GM12892 (cell line): Measurements from ENCODE around the gene CRISPLD2.

Source experiments
- POLR2A ChIP-seq: IDR thresholded peaks from 2 replicates; pipeline ENCODE4 v1.6.1; 2011; ENCODE audit warnings: low read depth, low read length, control low read depth
- POLR2AphosphoS5 ChIP-seq: IDR thresholded peaks from 2 replicates; pipeline ENCODE4 v1.6.1; 2011; ENCODE audit warnings: low read depth, low read length, control low read depth

DNA sequence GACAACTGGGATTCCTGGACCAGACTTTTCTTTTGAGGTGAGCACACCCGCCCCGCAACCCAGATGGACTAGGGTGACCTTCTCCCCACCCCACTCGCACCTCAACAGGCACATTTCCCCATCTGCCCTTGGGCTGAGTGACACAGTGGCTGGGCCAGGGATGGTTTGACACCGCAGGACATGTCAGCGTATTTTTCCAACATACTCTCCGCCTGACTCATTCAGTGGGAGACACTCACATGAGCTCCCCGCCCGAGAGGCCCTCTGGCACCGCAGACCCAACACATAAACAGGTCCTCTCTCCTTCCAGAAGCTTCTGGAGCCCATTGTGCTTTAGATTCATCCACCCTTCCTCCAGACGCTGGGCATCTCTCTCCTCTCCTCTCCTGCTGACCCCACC is 122.1 kb downstream of the CRISPLD2 start:
- TF ChIP-seq POLR2AphosphoS5 (no peak), POLR2A (no peak)
